Measurements from ENCODE around the gene CPVL.

CPVL gene

GRCh38 chr7:29146057-29146706, at the start of gene CPVL:
CPVL (minus strand) TSS chr7:29146537; CDS start chr7:29121061, 25,476 bp downstream.
- no peak for ATAC-seq

DNA sequence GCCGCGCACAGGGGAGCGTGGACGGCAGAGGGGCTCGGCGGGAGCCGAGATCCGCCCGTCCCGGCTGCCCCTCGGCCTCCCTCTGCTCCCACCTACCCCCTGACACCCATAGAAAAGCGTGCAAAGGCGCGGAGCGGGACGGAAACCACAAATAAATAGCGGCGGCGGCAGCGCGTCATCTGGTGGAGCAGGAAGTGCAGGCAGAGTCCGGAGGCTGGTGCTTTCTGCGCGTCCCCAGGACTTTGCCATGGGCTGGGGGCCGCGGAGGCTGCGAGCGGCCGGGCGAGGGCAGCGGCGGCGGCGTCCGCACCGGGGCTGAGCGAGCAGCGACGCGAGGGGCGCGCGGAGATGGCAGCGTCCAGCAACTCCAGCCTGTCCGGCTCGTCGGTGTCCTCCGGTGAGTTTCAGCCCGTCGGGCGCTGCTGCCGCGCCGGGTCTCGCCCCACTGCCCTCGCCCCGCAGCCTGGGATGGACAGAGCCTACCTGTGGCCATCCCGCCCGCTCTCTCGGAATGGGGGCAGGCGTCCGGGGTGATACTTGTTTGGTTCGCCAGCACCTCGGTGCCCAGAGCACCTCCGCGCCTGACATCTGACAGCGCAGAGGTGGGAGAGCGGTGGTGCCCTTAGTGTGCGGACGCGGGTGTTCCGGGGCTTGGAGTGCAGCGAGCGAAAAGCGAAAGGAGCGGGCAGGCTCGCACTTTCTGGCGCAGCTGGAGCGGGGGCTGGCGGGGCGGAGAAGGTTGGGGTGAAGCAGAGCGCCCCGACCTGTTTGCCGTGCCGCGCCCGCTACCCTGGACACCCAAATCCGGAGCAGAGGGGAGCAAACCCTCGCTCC, 48.5 kb upstream of the CPVL start, which contains the start of gene CHN2:
Gene CHN2, plus strand, starts transcription at position 182 of the 834 bp plus-strand sequence.
- peak; percentile 27 to 46 for ATAC-seq

GRCh38 chr7:29194206-29194593, 47.9 kb upstream of the CPVL start:
- no peak for ATAC-seq

- no peak for ATAC-seq
These were observed 47.2 kb upstream of the CPVL start for GRCh38 chr7:29193316-29194205.

GRCh38 chr7:29192811-29193210, 46.5 kb upstream of the CPVL start:
- ATAC-seq = no peak

DNA sequence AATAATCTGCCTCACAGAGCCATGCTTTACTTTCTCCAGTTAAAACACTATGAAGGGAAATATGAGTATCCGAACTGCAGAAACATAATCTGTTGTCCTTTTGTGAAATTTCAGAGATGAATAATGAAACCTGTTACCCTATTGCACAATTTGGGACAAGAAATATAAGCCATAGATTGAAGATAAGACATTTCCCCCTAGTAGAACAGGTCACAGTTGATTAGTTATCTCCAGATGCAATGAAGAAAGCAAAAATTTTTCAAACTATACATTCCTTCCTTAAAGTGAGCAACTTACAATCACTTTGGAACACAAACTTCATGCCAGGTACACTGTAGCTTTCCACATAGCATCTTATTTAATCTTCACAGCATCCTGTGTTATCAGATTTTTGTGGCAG, 46.0 kb upstream of the CPVL start:
- no peak for ATAC-seq

DNA sequence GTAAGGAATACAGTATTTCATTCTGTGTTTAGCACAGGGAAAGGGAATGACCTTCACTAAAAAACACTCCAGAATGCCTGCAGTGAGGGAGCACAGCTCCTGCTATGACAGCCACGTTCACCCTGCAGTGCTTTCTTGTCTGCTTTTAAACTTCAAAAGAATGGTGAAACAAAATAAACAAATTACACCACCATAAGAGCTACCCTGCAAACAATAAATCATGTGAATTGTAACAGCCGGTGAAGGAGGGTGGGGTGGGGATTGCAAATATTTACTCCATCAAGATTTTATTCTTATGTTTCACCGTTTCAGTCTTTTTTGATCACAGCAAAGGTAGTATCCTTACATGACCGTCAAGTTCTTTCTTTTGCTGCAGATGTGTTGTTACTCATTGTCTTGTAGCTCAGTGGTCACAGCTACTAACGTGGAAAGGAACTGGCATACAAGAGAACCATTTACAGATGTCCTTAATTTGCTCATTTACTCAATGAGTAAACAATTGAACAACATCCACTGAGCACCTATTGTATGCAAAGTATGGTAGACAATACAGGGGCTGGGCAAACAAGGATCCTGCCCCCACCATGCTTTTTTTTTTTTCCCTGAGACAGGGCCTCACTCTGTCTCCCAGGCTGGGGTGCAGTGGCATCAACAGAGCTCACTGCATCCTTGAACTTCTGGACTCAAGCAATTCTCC, 44.2 kb upstream of the CPVL start:
- no peak for ATAC-seq

GRCh38 chr7:29189743-29190201, 43.4 kb upstream of the CPVL start:
- no peak for ATAC-seq

DNA sequence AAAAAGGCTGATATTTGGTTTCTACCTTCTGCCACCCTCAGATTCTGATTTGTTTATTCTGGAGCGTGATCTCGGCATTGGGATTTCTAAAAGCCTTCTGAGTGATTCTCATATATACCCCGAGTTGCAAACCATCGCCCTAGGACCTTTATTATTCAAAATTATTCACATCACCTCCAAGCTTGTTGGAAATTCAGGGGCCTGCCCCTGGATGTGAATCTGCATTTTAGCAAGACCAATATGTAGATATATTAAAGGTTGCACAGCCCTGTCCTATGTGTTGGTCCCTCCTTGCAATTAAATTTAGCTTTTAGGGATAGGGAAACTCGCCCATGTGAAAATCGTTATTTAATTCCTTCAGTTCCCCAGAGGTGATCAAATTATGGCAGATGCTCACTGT, 39.3 kb upstream of the CPVL start:
- ATAC-seq = no peak

DNA sequence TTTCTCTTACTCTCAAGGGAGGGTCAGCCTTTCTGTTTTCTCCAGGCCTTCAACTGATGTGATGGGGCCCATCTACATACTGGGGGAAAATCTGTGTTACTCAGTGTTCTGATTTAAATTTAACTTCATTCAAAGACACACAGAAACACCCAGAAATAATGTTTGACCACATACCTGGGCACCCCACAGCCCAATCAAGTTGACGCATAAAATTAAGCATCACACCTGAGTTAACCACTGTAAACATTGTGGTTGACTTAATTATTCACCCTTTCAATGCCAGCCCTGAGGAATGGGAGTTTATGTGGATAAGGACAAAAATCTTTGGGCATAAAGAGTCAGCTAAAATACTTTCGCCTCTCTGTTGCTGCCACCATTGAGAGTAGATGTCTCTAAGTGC, 38.3 kb upstream of the CPVL start:
- ATAC-seq = no peak

GRCh38 chr7:29179115-29179514, 32.8 kb upstream of the CPVL start:
- no peak for ATAC-seq

DNA sequence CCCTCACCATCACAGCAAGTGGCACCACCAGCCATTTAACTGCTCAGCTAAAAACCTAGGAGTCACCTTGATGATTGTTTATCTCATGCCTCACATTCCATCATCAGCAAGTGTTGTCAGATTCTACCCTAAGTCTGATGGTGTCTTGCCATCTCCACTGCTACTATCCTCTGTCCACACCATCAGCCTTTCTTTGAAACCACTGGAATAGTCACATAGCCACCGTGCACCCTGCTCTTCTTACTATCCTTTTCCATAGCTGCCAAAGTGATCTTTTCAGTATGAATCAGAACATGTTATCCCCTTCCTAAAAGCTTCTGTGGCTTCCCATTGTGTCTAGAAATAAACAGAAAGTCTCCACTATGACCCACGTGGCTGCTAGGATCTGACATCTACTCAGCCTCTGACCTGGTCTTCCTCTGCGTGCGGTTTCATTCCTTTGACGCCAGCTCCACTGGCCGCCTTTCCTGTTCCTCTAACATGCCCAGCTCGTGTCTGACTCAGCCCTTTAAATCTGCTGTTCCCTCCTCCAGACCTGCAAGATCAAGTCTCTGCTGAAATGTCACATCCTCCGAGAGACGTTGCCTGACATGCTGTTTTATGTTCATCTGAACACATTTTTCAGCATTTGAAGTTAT, 31.7 kb upstream of the CPVL start:
- ATAC-seq = no peak

DNA sequence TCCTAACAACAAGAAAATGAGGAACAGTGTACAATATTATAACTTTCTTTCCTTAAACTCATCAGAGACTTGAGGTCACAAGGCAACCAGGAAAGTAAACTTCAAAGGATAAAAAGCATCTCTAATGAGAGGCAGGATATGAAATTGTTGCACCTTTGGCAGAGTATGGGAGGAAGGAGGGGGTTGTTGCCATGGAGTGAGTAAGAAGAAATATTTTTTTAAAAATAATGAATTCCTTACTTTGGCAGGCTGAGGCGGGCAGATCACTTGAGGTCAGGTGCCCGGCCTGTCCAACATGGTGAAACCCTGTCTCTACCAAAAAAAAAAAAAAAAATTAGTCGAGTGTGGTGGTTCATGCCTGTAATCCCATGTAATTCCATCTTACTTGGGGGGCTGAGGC, 27.1 kb upstream of the CPVL start:
- ATAC-seq = no peak

DNA sequence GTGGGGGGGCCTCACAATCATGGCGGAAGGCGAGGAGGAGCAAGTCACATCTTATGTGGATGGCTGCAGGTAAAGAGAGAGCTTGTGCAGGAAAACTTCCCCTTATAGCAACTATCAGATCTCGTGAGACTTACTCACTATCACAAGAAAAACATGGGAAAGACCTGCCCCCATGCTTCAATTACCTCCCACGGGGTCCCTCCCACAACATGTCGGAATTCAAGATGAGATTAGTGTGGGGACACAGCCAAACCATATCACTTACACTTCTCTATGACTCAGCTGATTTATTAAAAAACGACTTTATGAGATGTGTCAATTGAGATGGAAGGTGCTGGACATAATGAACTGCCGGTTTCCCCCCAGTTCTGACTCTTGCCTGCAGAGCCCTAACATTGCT, 24.4 kb upstream of the CPVL start:
- no peak for ATAC-seq

- ATAC-seq = no peak
These were observed 21.4 kb upstream of the CPVL start for GRCh38 chr7:29167721-29168120.

- no peak for ATAC-seq
These were observed 17.5 kb upstream of the CPVL start for GRCh38 chr7:29163854-29164253.

DNA sequence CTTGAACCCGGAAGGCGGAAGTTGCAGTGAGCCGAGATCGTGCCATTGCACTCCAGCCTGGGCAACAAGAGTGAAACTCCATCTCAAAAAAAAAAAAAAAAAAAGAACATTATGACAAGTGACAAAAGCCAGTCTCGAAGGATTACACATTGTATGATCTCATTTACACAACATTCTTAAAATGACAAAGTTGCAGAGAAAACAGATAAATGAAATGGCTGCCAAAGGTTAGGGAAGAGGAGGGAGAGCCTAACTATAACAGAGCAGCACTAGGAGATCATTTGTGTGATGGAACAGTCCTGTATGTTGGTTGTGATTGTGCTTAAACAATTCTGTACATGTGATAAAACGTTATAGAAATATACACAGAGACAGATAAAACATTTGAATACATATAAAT, 16.2 kb upstream of the CPVL start:
- no peak for ATAC-seq

GRCh38 chr7:29161231-29161630, 14.9 kb upstream of the CPVL start:
- no peak for ATAC-seq

DNA sequence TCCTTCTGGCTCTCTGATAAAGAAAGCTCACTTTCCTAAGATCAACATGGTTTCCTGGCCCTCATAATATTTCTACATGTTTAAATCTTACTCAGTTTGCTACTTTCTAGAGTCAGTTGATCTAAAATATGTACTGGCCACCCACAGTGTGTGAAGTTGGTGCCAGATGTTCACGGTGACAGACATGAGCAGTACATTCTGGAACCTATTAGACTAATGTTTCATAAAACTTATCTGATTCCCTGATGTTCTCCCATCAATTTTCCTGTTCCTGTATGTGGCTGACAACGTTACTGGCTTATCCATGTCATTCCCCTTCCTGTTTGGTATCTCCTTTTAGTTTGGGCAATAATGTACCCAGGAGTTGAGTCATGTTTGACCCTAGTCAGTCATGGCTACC, 13.7 kb upstream of the CPVL start:
- no peak for ATAC-seq

DNA sequence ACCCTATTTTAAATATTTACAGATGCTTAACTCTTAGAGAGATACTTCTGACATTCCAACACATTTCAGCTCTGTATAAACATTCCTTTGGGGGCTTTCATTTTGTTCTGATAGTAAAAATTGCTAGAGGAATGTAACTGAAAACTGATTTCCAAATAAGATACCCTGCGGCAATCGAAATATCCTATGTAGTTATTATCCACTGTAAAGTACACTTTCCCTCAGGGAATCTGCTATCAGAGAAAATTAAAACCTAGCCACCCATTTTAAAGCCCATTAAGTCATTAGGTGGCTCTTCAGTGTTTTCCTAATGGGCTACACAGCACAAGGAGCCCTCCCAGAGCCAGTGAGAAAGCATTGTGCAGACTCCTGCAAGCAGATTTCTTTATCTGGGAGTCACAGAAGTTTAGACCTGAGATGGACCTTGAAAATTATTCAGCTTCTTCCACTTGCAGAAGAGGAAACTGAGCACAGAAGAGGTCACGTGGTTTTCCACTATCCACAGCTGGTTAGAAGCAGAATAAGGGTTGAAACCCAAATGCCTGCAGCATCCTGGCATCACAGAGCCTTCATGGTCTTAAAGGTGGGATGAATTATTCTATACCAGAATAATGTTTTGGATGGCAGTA, 12.6 kb upstream of the CPVL start:
- no peak for ATAC-seq

DNA sequence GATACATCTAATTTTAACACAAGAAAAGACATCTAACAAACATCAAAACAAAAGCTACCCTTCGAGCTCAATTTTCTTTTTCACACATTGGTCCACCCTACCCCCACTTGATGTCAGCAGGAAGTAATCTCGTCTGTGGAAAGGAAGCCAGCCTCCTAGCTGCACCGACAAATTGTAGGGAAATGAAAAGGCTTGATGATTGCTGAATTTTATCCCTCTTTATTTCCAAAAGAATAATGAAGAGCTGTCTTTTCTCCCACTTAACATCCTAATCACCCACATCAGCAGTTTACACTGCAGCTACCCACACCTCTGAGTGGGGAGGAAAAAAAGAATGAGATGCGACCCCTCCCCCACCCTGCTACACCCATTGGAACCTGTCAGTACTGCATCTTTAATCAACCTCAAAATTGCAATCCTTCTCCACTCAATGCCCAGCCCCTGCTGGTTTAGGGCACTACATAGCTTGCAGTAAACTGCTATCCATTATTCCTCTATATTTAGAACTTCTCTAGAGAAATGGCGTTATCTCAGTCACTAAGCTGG, 10.6 kb upstream of the CPVL start:
- no peak for ATAC-seq

Measured in activated CD4-positive, CD25-positive, alpha-beta regulatory T cell treated with anti-CD3 and anti-CD28 coated beads, Interleukin-2, amount 50 U/mL, for 24 hours (primary cell).